ENCODE measurements around the gene KCND2. TPM values are rescaled to one million over a fixed set of nuclear protein-coding genes. Genes with fewer than 3 reads are reported as not detected.

KCND2 gene
- total RNA-seq, 1 experiment from 2014 or later = not detected

- DNase-seq (ENCODE audit: low read depth) = no peak
- in situ Hi-C loops (cut with HindIII; ENCODE audit: low pct_unique_long_range_greater_than_20kb, low sequenced_read_pairs) = no loop called here
Observed at GRCh38 chr7:120460949-120461348, 188.0 kb downstream of the KCND2 start.

- DNase-seq (ENCODE audit: low read depth) = no peak
- in situ Hi-C loops (cut with HindIII; ENCODE audit: low pct_unique_long_range_greater_than_20kb, low sequenced_read_pairs) = no loop called here
Observed at GRCh38 chr7:120462991-120463390, 190.0 kb downstream of the KCND2 start.

DNA sequence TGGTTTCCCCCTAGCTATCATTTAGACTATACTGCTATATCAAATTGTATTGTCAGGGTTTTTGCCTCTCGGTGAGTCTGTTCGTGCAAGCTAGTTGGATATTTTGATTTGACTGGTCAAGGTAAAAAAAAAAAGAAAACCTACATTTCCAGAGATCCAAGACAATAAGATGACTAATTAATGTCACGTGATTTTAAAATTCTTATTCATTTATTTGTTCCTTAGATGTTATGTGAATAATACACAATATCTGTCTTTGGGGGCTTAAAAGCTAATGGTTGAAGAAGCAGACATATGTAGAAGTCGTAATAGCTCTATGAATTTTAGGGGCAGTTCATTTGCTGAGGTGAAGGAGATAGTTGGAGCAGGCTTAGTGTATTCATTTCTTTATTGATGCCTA is 191.1 kb downstream of the KCND2 start:
- in situ Hi-C loops (cut with HindIII; ENCODE audit: low pct_unique_long_range_greater_than_20kb, low sequenced_read_pairs) = no loop called here
- DNase-seq (ENCODE audit: low read depth) = no peak

DNA sequence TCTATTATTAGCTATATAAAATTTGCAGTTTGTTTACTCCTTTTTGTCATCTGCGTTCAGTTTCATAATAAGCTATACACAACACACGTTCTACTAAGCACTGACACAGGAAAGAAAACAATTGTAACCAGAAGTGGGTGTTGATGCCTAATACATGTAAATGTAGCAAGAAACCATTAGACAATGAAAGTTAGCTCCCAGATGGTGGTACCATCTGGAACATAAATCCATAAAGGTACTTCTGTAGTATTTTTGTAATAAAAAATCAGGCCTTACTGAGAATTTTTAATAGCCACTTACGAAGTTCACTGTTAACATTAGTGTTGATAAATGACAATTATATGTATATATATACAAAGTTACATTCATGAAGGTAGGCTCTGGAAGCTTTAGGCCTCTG is 194.7 kb downstream of the KCND2 start:
- in situ Hi-C loops (cut with HindIII; ENCODE audit: low pct_unique_long_range_greater_than_20kb, low sequenced_read_pairs) = no loop called here

DNA sequence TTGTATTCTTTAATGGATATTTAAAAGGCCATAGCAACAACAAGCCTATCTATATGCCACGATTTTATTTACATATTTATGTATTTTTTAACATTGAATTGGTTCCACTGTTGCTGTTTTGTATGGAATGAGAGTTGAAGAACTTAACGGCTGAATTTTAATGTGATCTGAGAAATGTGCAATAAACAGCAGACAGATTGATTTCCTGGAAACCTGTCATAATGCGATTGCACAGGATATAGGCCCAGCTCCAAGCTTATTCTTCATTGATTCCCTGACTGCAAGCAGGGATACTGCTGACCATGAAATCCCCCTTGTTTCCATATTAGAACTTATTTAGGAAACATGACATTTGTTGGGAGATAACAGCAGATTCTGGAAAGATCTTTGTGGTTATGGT is 195.6 kb downstream of the KCND2 start:
- no peak for DNase-seq (ENCODE audit: low read depth)
- in situ Hi-C loops (cut with HindIII; ENCODE audit: low pct_unique_long_range_greater_than_20kb, low sequenced_read_pairs) = no loop called here

More for the DNA sequence above, 194.7 kb downstream of the KCND2 start:
- no peak for DNase-seq (ENCODE audit: low read depth)

- in situ Hi-C loops (cut with HindIII; ENCODE audit: low pct_unique_long_range_greater_than_20kb, low sequenced_read_pairs) = no loop called here
- DNase-seq (ENCODE audit: low read depth) = no peak
Observed at GRCh38 chr7:120472892-120473291, 199.9 kb downstream of the KCND2 start.

DNA sequence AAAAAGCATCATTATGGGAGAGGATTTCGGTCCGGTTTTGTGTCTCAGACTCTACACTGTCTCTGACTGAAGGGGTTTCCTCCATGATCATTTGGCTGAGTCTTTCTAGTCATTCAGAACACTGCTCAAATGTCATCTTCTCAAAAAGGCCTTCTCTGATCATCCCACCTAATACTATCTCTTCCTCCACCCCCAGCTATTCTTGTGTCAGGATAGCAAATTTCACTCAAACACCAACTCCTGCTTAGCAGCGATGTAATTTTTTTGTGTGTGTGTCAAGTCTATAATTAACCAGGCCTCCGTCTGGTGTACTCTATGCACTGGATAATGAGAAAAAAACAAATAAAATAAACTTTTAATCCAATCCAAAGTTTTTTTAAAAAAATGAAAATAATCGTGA is 200.4 kb downstream of the KCND2 start:
- in situ Hi-C loops (cut with HindIII; ENCODE audit: low pct_unique_long_range_greater_than_20kb, low sequenced_read_pairs) = no loop called here
- no peak for DNase-seq (ENCODE audit: low read depth)

DNA sequence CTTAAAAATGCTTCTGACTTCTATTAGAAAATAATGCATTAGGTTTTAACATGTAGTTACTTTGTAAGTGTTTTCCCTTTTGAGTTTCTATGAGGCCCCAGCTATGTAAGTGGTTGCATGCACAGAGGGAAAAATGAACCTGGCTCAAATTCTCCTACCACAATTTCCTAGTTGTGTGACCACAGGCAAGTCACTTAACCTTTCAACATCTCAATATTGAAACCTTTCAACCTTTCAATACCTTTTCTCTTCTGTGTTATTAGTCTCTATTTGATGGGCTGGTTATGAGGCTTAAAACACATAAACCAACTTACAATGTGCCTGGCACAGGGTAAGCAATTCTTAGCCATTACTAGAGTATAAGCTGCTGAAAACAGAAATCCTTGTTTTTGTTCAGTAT is 203.0 kb downstream of the KCND2 start:
- in situ Hi-C loops (cut with HindIII; ENCODE audit: low pct_unique_long_range_greater_than_20kb, low sequenced_read_pairs) = no loop called here
- no peak for DNase-seq (ENCODE audit: low read depth)

DNA sequence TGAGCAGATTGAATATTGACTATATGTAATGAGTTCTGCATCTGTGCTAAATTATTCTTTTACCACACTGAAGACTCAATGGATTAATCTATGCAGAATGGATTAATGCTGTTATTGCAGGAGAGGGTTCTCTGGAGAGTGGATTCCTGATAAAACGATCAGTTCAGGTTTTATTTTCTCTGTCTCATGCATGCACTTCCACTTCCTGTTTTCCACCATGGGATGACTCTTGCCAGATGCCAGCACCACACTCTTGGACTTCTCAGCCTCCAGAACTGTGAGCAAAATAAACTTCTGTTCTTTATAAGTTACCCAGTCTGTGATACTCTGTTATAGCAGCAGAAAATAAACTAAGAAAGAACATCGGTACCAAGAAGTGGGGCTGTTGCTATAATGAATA is 207.5 kb downstream of the KCND2 start:
- no peak for DNase-seq (ENCODE audit: low read depth)
- in situ Hi-C loops (cut with HindIII; ENCODE audit: low pct_unique_long_range_greater_than_20kb, low sequenced_read_pairs) = no loop called here

DNA sequence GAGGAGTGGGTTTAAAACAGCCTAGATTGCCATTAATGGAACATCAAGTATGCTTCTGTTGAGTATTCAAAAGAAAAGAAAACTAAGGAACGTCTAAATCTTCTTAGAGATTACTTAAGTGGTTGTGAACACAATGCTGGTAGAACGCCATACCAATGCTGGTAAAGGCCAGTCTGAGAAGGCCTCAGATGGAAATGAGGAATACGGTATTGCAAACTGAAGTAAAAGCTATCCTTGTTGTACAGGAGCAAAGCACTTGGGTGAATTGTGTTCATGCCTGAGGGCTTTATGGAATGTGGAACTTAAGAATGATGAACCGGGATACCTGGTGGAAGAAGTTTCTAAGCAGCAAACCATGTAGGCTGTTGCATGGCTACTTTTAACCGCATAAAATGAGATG is 208.0 kb downstream of the KCND2 start:
- DNase-seq (ENCODE audit: low read depth) = no peak
- in situ Hi-C loops (cut with HindIII; ENCODE audit: low pct_unique_long_range_greater_than_20kb, low sequenced_read_pairs) = no loop called here

GRCh38 chr7:120486164-120486563 is 213.2 kb downstream of the KCND2 start:
- in situ Hi-C loops (cut with HindIII; ENCODE audit: low pct_unique_long_range_greater_than_20kb, low sequenced_read_pairs) = no loop called here
- DNase-seq (ENCODE audit: low read depth) = no peak

DNA sequence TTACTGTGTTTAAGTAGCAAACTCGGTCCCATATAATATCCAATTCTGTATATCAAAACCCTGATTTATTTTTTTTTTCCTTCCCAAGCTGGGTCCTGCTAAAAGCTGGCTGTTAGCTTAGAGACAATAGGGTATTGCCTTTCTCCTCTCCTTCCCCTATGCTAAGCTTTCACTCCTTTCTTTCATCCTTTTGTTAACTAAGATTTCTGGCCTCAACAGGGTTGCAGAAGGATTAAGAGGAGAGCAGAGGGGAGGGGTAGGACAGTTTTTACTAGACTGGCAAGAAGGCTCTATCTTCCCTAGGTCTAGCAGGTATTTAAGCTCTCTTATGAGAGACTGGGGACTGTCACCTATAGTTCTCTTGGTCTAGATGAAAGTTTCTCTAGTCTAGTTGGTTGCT is 229.2 kb downstream of the KCND2 start:
- DNase-seq (ENCODE audit: low read depth) = no peak
- in situ Hi-C loops (cut with HindIII; ENCODE audit: low pct_unique_long_range_greater_than_20kb, low sequenced_read_pairs) = no loop called here

GRCh38 chr7:120502825-120503224 is 229.8 kb downstream of the KCND2 start:
- in situ Hi-C loops (cut with HindIII; ENCODE audit: low pct_unique_long_range_greater_than_20kb, low sequenced_read_pairs) = no loop called here
- DNase-seq (ENCODE audit: low read depth) = no peak

DNA sequence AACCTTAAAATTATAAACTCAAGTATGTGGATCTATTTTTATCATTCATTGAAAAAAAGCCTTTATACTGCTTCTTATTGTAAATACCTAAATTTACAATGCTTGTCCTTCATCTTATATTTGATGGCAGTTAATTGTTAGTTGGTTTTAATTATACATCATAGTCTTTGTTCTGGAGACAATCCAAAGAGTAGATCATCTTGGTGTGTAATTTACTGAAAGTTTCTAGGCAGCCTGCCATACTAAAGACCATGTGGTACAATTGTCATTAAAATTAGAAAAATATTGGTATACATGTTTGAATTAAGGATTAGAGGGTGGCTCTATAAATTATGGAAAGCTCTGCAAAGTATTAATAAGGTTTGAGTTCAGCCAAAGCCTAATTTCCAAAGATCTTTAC is 231.4 kb downstream of the KCND2 start:
- in situ Hi-C loops (cut with HindIII; ENCODE audit: low pct_unique_long_range_greater_than_20kb, low sequenced_read_pairs) = no loop called here

DNA sequence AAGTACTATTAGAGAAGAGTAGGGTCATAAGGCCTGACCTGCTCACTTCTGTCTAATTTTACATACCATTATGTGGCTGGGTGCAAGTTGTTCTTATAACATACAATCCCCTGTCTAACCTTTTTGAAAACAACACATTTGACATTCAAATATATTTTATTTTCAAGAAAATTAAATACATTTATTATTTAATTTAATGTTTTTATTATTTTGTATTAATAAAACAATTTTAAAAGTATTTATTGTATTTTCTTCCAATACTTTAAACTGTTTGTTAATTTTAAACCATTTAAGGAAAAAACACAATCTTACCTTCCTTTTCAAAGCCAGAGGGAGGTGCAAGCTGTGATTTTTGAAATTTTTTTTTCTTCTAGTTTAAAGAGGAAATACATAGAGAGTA is 232.8 kb downstream of the KCND2 start:
- DNase-seq (ENCODE audit: low read depth) = no peak
- in situ Hi-C loops (cut with HindIII; ENCODE audit: low pct_unique_long_range_greater_than_20kb, low sequenced_read_pairs) = no loop called here

More for the DNA sequence above, 231.4 kb downstream of the KCND2 start:
- no peak for DNase-seq (ENCODE audit: low read depth)

DNA sequence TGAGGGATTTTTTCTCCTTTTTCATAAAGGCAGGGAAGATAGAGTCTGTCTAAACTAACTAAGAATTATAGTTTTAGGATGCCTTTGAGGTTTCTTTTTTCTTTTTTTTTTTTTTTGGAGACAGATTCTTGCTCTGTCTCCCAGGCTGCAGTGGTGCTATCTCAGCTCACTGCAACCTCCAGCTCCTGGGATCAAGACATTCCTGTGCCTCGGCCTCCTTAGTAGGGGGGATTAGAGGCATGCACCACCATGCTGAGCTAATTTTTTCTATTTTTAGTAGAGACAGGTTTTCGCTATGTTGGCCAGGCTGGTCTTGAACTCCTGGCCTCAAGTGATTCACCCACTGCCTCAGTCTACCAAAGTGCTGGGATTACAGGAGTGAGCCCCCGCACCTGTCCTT is 239.7 kb downstream of the KCND2 start:
- in situ Hi-C loops (cut with HindIII; ENCODE audit: low pct_unique_long_range_greater_than_20kb, low sequenced_read_pairs) = no loop called here
- no peak for DNase-seq (ENCODE audit: low read depth)

DNA sequence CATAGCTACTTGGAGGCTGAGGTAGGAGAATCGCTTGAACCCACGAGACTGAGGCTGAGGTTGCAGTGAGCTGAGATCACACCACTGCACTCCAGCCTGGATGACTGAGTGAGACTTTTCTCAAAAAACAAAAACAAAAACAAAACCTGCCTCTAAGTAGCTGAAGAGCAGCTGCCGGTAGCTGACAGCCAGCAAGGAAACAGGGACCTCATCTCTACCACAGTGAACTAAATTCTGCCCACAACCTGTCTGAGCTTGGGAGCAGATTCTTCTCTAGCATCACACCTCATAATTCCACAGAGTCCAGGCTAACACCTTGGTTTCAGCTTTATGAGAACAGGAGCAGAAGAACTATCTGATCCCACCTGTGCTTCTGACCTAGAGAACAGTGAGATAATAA is 246.2 kb downstream of the KCND2 start:
- DNase-seq (ENCODE audit: low read depth) = no peak
- in situ Hi-C loops (cut with HindIII; ENCODE audit: low pct_unique_long_range_greater_than_20kb, low sequenced_read_pairs) = no loop called here

DNA sequence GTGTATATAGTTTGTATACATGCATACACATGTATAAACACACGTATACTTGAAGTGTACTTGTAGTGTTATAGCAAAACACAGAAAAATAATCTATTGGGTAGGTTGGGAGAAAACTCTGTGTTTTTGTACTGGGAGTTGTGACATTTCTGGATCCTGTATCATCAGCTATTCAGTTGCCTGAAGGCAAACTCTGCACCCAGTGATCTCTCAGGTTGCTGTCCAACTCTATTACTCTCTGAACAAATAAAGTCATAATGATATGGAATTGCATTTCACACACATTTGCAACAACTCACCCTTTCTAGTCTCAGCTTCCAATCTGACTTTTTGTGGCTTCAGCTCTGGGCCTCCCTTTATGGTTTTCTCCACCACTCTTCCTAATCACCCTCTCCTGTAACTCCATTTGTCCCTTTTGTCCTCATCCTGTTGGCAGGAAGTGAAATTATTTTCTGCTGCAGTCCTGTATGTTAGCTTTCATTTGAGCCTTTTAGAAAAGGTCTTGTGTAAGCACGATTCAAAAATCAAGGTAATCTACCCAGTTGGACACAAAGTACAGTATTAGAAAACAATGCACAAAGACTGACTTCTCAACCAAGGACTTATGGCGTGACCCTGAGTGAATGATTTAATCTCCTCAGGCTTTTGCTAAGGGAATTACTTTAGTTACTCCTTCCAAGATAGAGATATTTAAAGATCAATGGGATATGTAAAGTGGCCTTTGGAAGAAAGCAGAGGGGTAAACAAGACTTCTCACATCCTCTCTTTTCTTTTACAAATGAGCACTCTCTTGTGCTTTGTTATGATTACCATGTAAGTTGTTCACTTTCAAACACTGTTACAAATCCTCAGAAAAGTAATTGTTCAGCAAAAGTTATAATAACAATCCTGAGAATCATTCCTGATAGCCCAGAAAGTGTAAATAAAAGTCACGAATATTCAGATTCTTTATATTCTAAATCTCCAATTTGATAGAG is 249.1 kb downstream of the KCND2 start:
- in situ Hi-C loops (cut with HindIII; ENCODE audit: low pct_unique_long_range_greater_than_20kb, low sequenced_read_pairs) = no loop called here
- no peak for DNase-seq (ENCODE audit: low read depth)

DNA sequence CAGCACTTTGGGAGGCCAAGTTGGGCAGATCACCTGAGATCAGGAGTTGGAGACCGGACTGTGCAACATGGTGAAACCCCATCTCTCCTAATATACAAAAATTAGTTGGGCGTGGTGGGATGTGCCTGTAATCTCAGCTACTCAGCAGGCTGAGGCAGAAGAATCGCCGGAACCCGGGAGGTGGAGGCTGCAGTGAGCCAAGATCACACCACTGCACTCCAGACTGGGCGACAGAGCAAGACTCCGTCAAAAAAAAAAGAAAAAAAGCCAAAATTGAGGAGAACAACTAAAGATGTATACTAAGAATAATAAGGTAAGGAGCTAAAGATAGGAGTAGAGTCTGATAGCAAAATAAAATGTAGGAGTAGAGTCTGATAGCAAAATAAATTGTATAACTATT is 251.0 kb downstream of the KCND2 start:
- DNase-seq (ENCODE audit: low read depth) = no peak
- in situ Hi-C loops (cut with HindIII; ENCODE audit: low pct_unique_long_range_greater_than_20kb, low sequenced_read_pairs) = no loop called here

DNA sequence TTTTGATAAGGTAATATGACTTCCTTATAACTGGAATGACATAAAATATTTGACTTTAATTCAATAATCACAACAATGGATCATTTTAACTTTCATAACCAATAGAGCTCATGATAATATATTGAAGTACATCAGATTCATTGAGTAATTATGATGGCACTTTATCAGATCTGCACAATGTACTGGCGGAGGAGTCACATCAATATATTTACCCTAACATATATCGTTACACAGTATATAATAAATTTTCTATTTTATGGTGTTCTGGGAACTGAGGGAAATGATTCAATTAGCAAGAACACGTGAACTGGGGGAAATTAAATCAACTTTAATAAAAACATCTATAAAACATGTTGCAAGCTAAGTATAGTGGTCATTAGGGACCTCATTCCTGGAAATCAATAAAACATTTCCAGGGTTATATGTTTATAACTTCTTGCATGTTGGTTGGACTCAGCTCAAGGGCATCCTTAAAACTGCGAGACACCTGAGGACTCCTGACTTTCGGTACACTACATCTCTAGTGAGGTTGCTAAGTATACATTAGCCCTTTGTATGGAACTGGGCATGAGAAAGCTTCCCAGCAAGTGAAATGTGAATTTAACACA is 254.0 kb downstream of the KCND2 start:
- no peak for DNase-seq (ENCODE audit: low read depth)
- in situ Hi-C loops (cut with HindIII; ENCODE audit: low pct_unique_long_range_greater_than_20kb, low sequenced_read_pairs) = no loop called here
